ENCODE results near the gene CNTNAP5.
A peak's percentile ranks its signal among the peaks of the same experiment; 100 is the strongest.
"Not testable (repeated sequence)": the region's sequence is repeated elsewhere in the genome, so short reads cannot be mapped to it uniquely, and the experiment has no call there.

The CNTNAP5 gene

DNA sequence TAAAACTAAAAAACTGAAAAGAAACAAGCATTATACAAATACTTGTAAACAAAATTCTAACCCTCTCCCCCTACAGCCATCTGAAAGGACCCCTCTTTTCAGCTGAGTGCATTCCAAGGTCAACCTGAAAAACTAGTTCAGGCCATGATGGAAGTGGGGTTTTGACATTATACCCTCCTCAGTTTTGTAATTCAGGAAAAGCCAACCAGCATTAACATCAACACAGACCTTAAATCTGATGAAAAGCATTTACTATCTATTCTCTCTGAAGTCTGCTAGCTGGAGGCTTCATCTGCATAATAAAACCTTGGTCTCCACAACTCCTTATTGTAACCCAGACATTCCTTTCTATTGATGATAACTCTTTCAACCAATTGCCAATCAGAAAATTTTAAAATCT, 302.2 kb downstream of the CNTNAP5 start:
- no peak for DNase-seq

GRCh38 chr2:124328397-124328796, 303.3 kb downstream of the CNTNAP5 start:
- DNase-seq: no peak

- DNase-seq: no peak
These were observed 308.7 kb downstream of the CNTNAP5 start for GRCh38 chr2:124333784-124334183.

GRCh38 chr2:124335058-124335457, 310.0 kb downstream of the CNTNAP5 start:
- no peak for DNase-seq

DNA sequence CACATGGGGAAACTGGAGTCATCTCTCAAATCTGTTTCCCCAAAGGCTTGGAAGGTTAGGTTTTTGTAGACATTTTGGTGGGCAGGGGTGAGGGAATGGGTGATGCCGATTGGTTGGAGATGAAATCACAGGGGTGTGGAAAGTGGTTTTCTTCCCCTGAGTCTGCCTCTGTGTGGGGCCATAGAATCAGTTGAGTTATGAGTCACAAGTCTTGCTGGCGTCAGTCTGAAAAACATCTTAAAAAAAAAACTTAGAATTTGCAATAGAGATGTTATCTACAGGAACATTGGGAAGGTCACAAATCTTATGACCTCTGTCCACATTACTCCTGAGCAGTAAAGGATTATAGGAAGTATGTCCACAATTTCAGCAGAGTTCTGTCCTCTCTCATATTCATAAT, 314.6 kb downstream of the CNTNAP5 start:
- peak; percentile 69 for DNase-seq

GRCh38 chr2:124343827-124344498, 318.9 kb downstream of the CNTNAP5 start:
- no peak for DNase-seq

DNA sequence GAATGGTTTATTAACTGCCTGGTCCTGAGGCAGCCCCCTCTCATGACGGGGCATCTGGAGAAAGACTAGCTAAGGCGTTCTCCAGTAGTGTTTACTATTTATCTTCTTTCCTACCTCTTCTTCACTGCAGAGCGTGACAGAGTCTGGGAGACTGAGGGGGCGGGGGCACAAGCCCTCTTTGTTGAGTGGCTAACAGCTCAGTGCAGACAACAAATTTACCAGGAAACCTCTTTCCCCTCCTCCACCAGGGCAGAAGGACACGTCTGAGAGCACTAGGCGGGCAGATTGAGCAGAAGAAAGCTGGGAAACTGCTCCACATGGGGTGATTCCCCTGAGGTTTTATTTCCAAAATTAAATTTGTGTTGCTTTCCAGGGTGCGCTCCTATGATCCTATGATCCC, 322.1 kb downstream of the CNTNAP5 start:
- no peak for DNase-seq

GRCh38 chr2:124353656-124354055, 328.6 kb downstream of the CNTNAP5 start:
- DNase-seq: no peak

DNA sequence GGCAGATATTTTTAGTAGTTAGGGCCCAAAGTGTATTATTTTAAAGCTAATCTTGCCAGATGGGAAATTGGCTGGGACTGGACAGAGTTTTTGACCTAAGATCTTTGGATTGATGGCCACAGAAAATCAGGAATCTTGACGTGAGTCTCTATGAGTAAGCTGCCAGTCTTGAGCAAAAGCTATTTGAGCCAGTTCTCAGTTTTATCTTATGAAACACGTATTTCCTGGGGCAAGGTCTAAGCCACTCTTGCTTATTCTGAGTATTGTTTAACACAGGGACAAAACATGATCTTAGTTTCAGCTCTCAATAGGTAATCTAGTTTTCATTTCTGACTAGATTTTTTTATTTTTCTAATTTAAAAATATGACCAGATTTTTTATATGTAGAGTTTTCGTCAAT, 329.4 kb downstream of the CNTNAP5 start:
- DNase-seq: peak; percentile 7

DNA sequence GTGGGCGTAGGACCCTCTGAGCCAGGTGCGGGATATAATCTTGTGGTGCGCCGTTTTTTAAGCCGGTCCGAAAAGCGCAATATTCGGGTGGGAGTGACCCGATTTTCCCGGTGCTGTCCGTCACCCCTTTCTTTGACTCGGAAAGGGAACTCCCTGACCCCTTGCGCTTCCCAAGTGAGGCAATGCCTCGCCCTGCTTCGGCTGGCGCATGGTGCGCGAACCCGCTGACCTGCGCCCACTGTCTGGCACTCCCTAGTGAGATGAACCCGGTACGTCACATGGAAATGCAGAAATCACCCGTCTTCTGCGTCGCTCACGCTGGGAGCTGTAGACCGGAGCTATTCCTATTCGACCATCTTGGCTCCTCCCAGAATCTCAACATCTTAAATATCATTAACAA, 336.9 kb downstream of the CNTNAP5 start:
- DNase-seq: not testable (repeated sequence)

DNA sequence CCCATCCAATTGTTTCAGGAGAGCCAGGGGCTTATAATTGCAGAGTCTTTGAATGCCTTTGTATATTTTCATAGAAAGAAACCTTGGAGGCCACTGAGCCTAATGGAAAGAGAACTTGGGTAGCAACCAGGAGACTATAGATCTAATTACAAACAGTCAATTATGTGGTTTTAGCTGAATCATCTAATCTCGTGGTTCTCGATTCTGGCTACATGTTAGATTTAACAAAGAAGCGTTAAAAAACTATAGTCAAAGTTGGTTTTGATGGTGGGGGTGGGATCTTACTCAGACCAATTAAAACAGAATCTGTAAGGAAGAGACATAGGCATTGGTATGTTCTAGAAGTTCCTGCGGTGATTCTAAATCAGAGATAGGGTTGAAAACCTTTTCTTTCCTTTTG, 344.1 kb downstream of the CNTNAP5 start:
- no peak for DNase-seq

DNA sequence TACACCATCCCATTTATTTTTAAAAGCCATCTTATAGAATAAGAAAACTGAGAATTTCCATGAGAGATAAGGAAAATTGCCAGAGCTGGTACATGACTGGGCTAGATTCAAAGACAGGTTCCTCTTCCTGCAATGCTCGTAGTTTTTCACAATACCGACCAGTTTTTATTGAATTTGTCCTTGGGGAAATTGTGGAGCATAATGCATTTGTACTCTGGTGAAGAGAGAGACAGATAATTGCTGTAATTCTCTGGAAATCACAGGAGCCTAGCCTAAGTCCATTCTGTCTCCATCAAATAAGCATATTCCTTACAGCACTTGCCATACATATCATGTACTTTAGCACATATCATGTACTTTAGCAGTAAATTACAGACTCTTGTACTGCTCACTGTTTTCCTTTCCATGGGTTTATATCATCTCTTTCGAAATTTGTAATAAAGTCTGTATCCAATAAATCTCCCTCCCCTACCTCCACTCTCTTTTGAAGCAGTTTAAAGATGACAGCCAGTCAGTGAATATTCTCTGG, 355.2 kb downstream of the CNTNAP5 start:
- no peak for DNase-seq

DNA sequence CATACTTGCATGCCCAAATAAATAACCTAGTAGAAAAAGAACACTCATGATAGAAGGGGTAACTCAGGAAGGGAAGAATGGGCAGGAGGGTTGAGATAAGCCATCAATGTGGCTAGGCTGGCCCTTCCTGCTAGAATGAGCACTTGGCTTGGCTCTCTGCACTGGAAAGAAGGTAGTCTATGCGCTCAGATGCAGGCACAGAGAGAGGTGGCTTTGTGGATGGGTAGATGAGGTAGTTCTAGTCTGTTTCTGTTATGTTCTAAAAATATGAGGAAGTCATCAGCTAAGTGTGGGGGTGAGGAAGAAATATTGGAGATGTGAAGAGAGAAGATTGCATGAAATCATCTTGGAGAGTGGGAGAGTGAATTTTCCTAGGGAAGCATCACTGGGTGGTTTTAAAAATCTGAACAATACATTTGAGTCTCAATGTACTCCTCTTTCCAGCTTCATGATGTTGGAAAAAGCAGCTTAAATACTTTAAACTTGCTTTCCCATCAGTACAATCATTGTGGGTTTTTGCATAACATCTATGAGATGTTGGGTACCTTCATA, 357.1 kb downstream of the CNTNAP5 start:
- DNase-seq: no peak

DNA sequence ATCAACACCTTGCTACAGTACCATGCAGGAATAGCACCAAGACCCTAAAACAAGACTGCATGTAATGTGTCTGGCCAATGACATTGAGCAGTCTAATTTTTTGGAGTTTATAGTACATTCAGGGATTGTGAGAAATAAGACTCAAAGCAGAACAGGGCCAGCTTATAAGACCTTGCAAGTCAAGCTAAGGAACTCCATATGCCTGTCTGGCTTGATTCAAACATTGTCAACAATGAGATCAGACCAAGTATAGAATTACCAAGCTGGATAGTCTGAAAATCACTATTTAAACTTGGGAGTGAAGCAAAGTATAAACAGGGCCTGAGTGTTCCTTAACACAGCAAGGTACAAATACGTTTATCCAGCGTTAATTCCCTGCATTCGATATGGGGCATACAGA, 370.9 kb downstream of the CNTNAP5 start:
- DNase-seq: no peak

DNA sequence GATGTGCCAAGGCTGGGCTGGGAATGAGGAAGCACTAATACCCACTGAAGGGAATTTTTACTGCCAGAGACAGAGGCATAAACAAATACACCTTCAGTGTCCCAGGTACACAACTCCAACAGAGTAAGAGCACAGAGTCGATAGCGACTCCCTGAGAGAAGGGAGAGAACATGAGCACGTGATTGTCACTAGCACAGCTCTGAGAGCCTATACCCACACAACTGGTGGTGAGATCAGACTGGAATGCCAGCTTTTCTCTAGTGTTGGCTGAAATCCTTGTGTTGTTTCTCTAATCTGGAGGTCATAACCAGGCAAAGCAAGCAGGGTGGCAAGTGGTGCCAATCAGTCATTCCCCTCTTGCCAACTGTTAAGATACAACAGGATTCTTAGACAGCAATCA, 377.2 kb downstream of the CNTNAP5 start:
- DNase-seq: no peak

GRCh38 chr2:124407836-124408534, 382.9 kb downstream of the CNTNAP5 start:
- not testable (repeated sequence) for DNase-seq

GRCh38 chr2:124424074-124424473, 399.0 kb downstream of the CNTNAP5 start:
- DNase-seq: no peak

DNA sequence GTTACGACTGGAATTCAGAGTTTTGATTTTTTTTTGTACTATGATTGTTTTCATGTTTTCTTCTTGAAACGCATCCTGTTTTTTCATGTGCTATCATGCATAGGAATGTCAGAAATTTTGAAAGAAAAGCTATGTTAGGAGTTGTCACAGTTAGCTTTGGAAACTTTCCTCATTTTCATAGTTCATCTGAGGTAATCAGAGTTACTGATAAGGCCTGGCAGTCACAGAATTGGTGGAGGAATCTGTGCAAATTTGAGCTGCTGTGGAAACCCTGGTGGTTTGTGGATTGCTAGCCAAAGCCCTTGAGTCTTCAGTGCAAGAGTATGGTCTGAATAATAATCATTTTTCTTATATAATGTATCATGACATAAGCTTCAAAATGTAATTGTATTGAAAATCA, 401.0 kb downstream of the CNTNAP5 start:
- DNase-seq: no peak

GRCh38 chr2:124426625-124427024, 401.5 kb downstream of the CNTNAP5 start:
- DNase-seq: no peak

- no peak for DNase-seq
These were observed 412.7 kb downstream of the CNTNAP5 start for GRCh38 chr2:124437811-124438210.

DNA sequence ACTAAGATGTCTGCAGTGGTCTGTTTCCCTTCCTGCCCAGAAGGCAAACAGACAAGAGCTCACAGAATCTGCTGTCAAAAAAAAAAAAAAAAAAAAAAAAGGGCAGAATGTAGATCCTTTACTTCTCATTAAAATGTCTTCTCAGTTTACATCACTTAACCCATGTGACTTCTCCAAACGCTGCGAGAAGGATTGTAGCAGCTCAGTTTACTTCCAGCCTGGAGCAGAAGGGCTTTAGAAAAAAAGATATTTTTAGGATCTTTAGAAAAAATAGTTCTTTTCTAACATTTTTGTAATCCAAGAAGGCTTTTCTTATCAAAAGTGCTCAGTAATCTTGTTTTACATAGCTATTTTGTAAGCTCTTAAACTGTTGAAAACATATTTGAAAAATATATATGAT, 425.4 kb downstream of the CNTNAP5 start:
- DNase-seq: no peak

DNA sequence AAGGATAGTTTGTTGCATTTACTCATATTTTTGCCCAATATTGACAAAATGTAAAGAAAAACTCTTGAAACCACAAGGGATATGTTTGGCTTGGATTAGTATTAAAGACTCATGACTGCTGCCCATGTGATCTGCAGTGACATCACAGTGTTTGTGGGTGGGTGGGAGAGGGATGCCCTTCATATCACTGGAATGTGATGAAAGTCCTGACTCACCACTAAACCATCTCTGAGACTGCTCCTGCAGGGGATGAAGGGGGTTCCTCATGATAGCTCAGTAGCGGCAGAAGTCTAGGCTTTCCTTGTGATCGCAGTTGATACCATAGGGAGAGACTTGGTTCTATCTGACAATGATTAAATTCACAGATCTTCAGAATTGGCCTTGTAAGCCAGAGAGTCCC, 451.2 kb downstream of the CNTNAP5 start:
- peak; percentile 49 for DNase-seq

GRCh38 chr2:124478761-124479160, 453.7 kb downstream of the CNTNAP5 start:
- no peak for DNase-seq

DNA sequence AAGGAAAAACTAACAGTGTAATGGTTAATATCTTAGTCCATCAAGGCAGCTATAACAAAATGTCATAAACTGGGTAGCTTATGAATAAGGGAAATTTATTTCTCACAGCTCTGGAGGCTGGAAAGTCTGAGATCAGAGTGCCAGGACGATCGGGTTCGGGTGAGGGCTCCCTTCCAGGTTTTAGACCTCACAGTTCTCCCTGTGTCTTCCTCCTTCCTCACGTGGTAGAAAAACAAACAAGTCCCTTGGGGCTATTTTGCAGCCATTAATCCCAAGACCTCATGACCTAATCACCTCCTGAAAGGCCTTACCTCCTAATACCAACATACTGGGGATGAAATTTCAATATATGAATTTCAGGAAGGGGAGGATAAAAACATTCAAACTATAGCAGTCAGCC, 455.9 kb downstream of the CNTNAP5 start:
- DNase-seq: no peak

Data from fibroblast of upper back skin (primary cell).